ENCODE measurements around the gene MLLT1. TPM values are rescaled to one million over a fixed set of nuclear protein-coding genes. Genes with fewer than 3 reads are reported as not detected.

The MLLT1 gene, protein sequence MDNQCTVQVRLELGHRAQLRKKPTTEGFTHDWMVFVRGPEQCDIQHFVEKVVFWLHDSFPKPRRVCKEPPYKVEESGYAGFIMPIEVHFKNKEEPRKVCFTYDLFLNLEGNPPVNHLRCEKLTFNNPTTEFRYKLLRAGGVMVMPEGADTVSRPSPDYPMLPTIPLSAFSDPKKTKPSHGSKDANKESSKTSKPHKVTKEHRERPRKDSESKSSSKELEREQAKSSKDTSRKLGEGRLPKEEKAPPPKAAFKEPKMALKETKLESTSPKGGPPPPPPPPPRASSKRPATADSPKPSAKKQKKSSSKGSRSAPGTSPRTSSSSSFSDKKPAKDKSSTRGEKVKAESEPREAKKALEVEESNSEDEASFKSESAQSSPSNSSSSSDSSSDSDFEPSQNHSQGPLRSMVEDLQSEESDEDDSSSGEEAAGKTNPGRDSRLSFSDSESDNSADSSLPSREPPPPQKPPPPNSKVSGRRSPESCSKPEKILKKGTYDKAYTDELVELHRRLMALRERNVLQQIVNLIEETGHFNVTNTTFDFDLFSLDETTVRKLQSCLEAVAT
- total RNA-seq: 19.8 and 23.0 TPM in 2 replicates

DNA sequence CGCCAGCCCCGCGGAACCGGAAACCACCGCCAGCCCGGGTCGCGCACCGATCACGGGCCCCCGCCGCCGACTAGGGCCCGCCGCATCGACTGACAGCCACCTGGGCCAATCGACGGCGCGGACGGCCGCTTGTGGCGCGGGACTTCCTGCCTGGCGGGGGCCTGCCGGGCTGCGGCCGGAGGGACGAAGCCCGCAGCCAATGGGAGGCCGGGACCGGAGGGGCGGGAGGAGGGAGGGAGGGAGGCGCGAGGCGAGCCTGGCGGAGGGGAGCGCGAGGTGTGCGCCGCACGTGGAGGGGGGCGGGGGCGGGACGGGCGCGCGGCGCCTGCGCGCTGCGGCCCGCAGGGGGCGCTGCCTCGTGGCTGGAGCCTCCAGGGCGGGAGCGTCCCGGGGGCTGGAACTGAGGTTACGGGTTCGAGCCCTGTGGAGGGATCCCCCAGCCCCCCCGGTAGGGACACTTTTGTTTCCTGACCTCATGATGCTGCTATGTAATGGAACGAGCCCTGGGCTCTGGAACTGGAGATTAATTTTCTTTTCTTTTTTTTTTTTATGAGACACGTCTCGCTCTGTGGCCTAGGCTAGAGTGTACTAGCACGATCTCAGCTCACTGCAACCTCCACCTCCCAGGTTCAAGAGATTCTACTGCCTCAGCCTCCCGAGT lies at the start of gene MLLT1:
TSS of gene MLLT1 (minus strand) at position 45 of the 661 bp plus-strand sequence. CDS start 191 bp downstream, outside the sequence.

Small RNAs within 50 kb of the gene (small RNA-seq; reads per million reads assigned to genes)
- not detected for gene AC011471.1

Other genes with a start within 250 kb of the MLLT1 start
- 6.3 and 6.4 TPM in 2 replicates for gene RFX2, start 169.5 kb downstream of the MLLT1 start, total RNA-seq
- not detected in 2 replicates for gene ACSBG2, start 144.3 kb downstream of the MLLT1 start, total RNA-seq
- gene ACER1, start 53.6 kb upstream of the MLLT1 start, total RNA-seq: not detected in 2 replicates
- gene CLPP, start 81.6 kb upstream of the MLLT1 start, total RNA-seq: 58.9 and 77.5 TPM in 2 replicates
- 25.6 and 27.5 TPM in 2 replicates for gene ALKBH7, start 92.8 kb upstream of the MLLT1 start, total RNA-seq
- 0.93 and 1.1 TPM in 2 replicates for gene PSPN, start 96.0 kb upstream of the MLLT1 start, total RNA-seq
- 40.4 and 45.8 TPM in 2 replicates for gene GTF2F1, start 113.2 kb upstream of the MLLT1 start, total RNA-seq
- gene KHSRP, start 144.8 kb upstream of the MLLT1 start, total RNA-seq: 148 and 197 TPM in 2 replicates
- gene SLC25A41, start 153.8 kb upstream of the MLLT1 start, total RNA-seq: 0.27 TPM in 1 of 2 replicates, not detected in the other
- 31.8 and 32.2 TPM in 2 replicates for gene SLC25A23, start 179.8 kb upstream of the MLLT1 start, total RNA-seq
- not detected in 2 replicates for gene CRB3, start 184.3 kb upstream of the MLLT1 start, total RNA-seq
- not detected in 2 replicates for gene DENND1C, start 201.8 kb upstream of the MLLT1 start, total RNA-seq
- gene TUBB4A, start 222.3 kb upstream of the MLLT1 start, total RNA-seq: not detected in 2 replicates

All from thoracic aorta endothelial cell (primary cell).